ENCODE measurements around the gene SERPINA10. TPM values are rescaled to one million over a fixed set of nuclear protein-coding genes. Genes with fewer than 3 reads are reported as not detected.

Gene SERPINA10
- total RNA-seq, 1 experiment from 2014 or later: 0.04 TPM

DNA sequence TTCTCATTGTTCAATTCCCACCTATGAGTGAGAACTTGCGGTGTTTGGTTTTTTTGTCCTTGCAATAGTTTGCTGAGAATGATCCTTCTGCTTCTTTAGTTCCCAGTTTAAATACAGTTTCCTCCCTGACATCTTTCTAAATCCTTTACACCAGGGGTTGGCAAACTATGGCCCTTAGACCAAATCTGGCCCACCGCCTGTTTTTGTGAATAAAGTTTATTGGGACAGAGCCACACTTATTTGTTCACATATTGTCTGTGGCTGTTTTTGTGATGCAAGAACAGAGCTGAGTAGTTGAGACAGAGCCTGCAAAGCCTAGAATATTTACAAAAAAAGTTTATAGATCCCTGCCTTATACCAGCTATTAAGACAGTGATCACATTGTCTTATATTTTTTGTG lies 53.7 kb downstream of the SERPINA10 start:
- CTCF ChIA-PET: no interaction called here
- no peak for ATAC-seq
- DNase-seq (ENCODE audit: low spot score): no peak

DNA sequence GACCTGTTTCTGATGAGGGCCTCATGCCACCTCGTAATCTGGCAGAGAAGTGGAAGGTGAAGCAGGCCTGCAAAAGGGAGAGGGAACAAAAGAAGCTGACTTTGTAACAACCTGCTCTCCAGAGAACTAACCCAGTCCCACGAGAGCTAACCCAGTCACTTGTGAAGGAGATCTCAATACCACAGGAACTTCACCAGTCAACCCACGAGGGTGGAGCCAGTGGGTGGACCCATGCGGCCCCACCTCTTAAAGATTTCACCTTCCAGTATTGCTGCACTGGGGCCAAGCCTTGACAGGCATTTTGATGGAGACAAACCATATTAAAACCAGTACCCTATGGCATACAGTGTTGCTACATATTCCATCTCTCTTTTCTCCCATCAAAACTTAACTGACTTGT lies 55.1 kb downstream of the SERPINA10 start:
- no peaks in the 10 kb centered on the region for H3K27me3 Mint-ChIP-seq (ENCODE audit: low read depth)
- peaks cover 5% of the 10 kb centered on the region; the same call in 1 of the 2 replicates for H3K9me3 Mint-ChIP-seq
- ATAC-seq: no peak
- H3K4me1 Mint-ChIP-seq: no peaks in the 10 kb centered on the region
- no peak overlapping the region for H3K4me3 Mint-ChIP-seq
- ChIA-PET CTCF (no interaction called here), POLR2A (no interaction called here)
- no peak for DNase-seq (ENCODE audit: low spot score)
- TF ChIP-seq TEAD1 (CRISPR knock-in tag; IDR thresholded peaks at IDR 0.05) (no peak), ZNF232 (CRISPR knock-in tag; IDR thresholded peaks at IDR 0.05) (no peak), ZNF138 (CRISPR knock-in tag; conservative IDR thresholded peaks at IDR 0.05) (no peak), RORB (CRISPR knock-in tag; IDR thresholded peaks at IDR 0.05) (no peak), TCF7 (CRISPR knock-in tag; IDR thresholded peaks at IDR 0.05; ENCODE audit: low read depth) (no peak)
- peaks cover 9% of the 10 kb centered on the region for H3K36me3 Mint-ChIP-seq
- no peak overlapping the region for H3K27ac Mint-ChIP-seq

More for the DNA sequence above, 53.7 kb downstream of the SERPINA10 start:
- H3K27ac Mint-ChIP-seq: no peak overlapping the region
- H3K27me3 Mint-ChIP-seq (ENCODE audit: low read depth): no peaks in the 10 kb centered on the region
- no peaks in the 10 kb centered on the region for H3K4me1 Mint-ChIP-seq
- no peak overlapping the region for H3K4me3 Mint-ChIP-seq
- no peak for TF ChIP-seq FOXK1 (CRISPR knock-in tag; IDR thresholded peaks at IDR 0.05)
- TF ChIP-seq FOXJ3 (CRISPR knock-in tag; IDR thresholded peaks at IDR 0.05; ENCODE audit: borderline replicate concordance): no peak
- no peak for TF ChIP-seq NFE2L1 (CRISPR knock-in tag; IDR thresholded peaks at IDR 0.05)
- TF ChIP-seq FOXP1 (CRISPR knock-in tag; IDR thresholded peaks at IDR 0.05; ENCODE audit: borderline replicate concordance): no peak
- no peak for TF ChIP-seq ELF4 (CRISPR knock-in tag; IDR thresholded peaks at IDR 0.05; ENCODE audit: low read depth)
- TF ChIP-seq MXD4 (CRISPR knock-in tag; IDR thresholded peaks at IDR 0.05; ENCODE audit: borderline replicate concordance): no peak
- TF ChIP-seq IRF2 (CRISPR knock-in tag; IDR thresholded peaks at IDR 0.05; ENCODE audit: borderline replicate concordance, low read depth): no peak
- no peak for TF ChIP-seq ZNF121 (CRISPR knock-in tag; IDR thresholded peaks at IDR 0.05)
- peaks cover 5% of the 10 kb centered on the region; the same call in 1 of the 2 replicates for H3K9me3 Mint-ChIP-seq
- POLR2A ChIA-PET: no interaction called here
- H3K36me3 Mint-ChIP-seq: peaks cover 9% of the 10 kb centered on the region

DNA sequence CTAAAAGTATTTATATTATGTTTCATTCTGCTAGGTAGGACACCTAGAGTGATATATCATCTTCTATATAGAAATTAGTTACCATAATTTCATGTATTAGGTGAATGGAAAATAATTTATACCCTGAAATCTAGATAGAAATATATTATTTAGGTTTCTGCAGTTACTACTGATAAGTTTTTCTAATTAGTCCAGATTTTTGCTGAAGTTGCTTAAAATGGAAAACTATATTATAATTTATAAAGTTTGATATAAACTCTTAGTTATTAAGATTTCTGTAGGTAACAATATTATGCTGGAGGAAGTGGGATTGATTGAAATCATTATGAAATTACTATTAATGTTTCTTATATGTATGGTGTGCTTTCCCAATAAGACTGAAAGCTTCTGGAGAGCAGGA lies 56.0 kb downstream of the SERPINA10 start:
- CTCF ChIA-PET: no interaction called here
- POLR2A ChIA-PET: no interaction called here
- H3K27ac Mint-ChIP-seq: no peak overlapping the region
- DNase-seq (ENCODE audit: low spot score) (no peak), ATAC-seq (no peak)
- H3K36me3 Mint-ChIP-seq: peaks cover 9% of the 10 kb centered on the region
- H3K4me3 Mint-ChIP-seq: no peak overlapping the region
- H3K9me3 Mint-ChIP-seq: peaks cover 5% of the 10 kb centered on the region; the same call in 1 of the 2 replicates
- no peak for TF ChIP-seq PRRX2 (CRISPR knock-in tag; IDR thresholded peaks at IDR 0.05)
- TF ChIP-seq USF1 (CRISPR knock-in tag; IDR thresholded peaks at IDR 0.05): no peak
- TF ChIP-seq NR1H2 (CRISPR knock-in tag; IDR thresholded peaks at IDR 0.05): no peak
- TF ChIP-seq ZNF138 (CRISPR knock-in tag; conservative IDR thresholded peaks at IDR 0.05): no peak
- TF ChIP-seq HMGA2 (CRISPR knock-in tag; IDR thresholded peaks at IDR 0.05): no peak
- TF ChIP-seq ZNF263 (CRISPR knock-in tag; IDR thresholded peaks at IDR 0.05; ENCODE audit: low read depth): no peak
- TF ChIP-seq GRHL2 (CRISPR knock-in tag; IDR thresholded peaks at IDR 0.05; ENCODE audit: insufficient replicate concordance, severe bottlenecking): no peak
- no peak for TF ChIP-seq NR2C2 (CRISPR knock-in tag; IDR thresholded peaks at IDR 0.05)
- TF ChIP-seq GTF2I (CRISPR knock-in tag; conservative IDR thresholded peaks at IDR 0.05): no peak
- TF ChIP-seq, protein P1, sequence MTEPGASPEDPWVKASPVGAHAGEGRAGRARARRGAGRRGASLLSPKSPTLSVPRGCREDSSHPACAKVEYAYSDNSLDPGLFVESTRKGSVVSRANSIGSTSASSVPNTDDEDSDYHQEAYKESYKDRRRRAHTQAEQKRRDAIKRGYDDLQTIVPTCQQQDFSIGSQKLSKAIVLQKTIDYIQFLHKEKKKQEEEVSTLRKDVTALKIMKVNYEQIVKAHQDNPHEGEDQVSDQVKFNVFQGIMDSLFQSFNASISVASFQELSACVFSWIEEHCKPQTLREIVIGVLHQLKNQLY (CRISPR knock-in tag; IDR thresholded peaks at IDR 0.05): no peak
- no peaks in the 10 kb centered on the region for H3K27me3 Mint-ChIP-seq (ENCODE audit: low read depth)
- H3K4me1 Mint-ChIP-seq: no peaks in the 10 kb centered on the region

Other genes starting within 250 kb of the SERPINA10 start
- 137 to 174 TPM (median 140 TPM) in 3 replicates for gene DDX24, start 212.1 kb downstream of the SERPINA10 start, total RNA-seq (2021)
- gene IFI27L1, start 212.0 kb downstream of the SERPINA10 start, total RNA-seq (2021): 27.6 to 34.1 TPM (median 32.3 TPM) in 3 replicates
- gene IFI27, start 182.5 kb downstream of the SERPINA10 start, total RNA-seq (2021): 1.8 to 3.2 TPM (median 2.4 TPM) in 3 replicates
- 22.1 to 37.2 TPM (median 35.5 TPM) in 3 replicates for gene IFI27L2, start 163.7 kb downstream of the SERPINA10 start, total RNA-seq (2021)
- gene PPP4R4, start 118.9 kb downstream of the SERPINA10 start, total RNA-seq (2021): 8.1 to 9.6 TPM (median 8.2 TPM) in 3 replicates
- gene SERPINA6, start 30.1 kb upstream of the SERPINA10 start, total RNA-seq (2021): 0.15 TPM in 1 of 3 replicates, not detected in the others
- gene SERPINA2, start 73.4 kb upstream of the SERPINA10 start, total RNA-seq (2021): not detected in 3 replicates
- 5.1 to 7.2 TPM (median 6.8 TPM) in 3 replicates for gene SERPINA1, start 95.3 kb upstream of the SERPINA10 start, total RNA-seq (2021)
- gene SERPINA11, start 159.5 kb upstream of the SERPINA10 start, total RNA-seq (2021): 0.34 to 0.53 TPM (median 0.46 TPM) in 3 replicates
- not detected in 3 replicates for gene SERPINA9, start 182.9 kb upstream of the SERPINA10 start, total RNA-seq (2021)
- gene SERPINA12, start 216.2 kb upstream of the SERPINA10 start, total RNA-seq (2021): not detected in 3 replicates